Measurements from ENCODE around the gene WAS. TPM values are rescaled to one million over a fixed set of nuclear protein-coding genes. Genes with fewer than 3 reads are reported as not detected.
"Not testable (repeated sequence)": the region's sequence is repeated elsewhere in the genome, so short reads cannot be mapped to it uniquely, and the experiment has no call there.

Gene WAS
- total and polyA plus RNA-seq, 5 donors: 1.5 to 6.2 (median 3.0) TPM

- DNase-seq: no peak
- Histone ChIP-seq H3K27ac (ENCODE audit: low read length) (no peak overlapping the region), H3K4me3 (ENCODE audit: low read length) (no peak overlapping the region), H3K4me1 (ENCODE audit: control insufficient read depth, insufficient read depth, low read length) (no peaks in the 10 kb centered on the region), H3K27me3 (ENCODE audit: control insufficient read depth, insufficient read depth) (no peaks in the 10 kb centered on the region), H3K9me3 (ENCODE audit: control insufficient read depth, low read length) (no peaks in the 10 kb centered on the region)
- 72% methylated on average over 7 of the region's 7 CpGs for WGBS
- no peak for ATAC-seq
- intact Hi-C loops (cut with DNase I): no loop called here
Measured at GRCh38 chrX:48684134-48684533, 535 bp downstream of the WAS start.

DNA sequence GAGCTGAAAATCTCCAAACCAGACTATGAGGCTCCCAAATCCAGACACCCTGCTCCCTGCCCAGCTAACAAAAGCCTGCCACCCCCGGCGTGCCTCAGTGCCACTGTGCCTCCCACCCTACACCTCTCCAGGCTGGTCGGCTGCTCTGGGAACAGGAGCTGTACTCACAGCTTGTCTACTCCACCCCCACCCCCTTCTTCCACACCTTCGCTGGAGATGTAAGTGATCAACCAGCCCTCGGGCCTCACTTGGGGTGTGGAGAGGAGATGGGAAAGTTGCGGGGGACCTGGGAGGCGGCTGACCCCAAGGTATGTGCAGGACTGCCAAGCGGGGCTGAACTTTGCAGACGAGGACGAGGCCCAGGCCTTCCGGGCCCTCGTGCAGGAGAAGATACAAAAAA lies 1.8 kb downstream of the WAS start:
- Histone ChIP-seq H3K27ac (ENCODE audit: low read length) (no peak overlapping the region), H3K27me3 (ENCODE audit: control insufficient read depth, insufficient read depth) (no peaks in the 10 kb centered on the region), H3K4me1 (ENCODE audit: control insufficient read depth, insufficient read depth, low read length) (no peaks in the 10 kb centered on the region), H3K9me3 (ENCODE audit: control insufficient read depth, low read length) (no peaks in the 10 kb centered on the region), H3K4me3 (ENCODE audit: low read length) (no peak overlapping the region)
- intact Hi-C loops (cut with DNase I): no loop called here
- WGBS: 69% methylated on average over 12 of the region's 12 CpGs
- ATAC-seq (no peak), DNase-seq (no peak)

GRCh38 chrX:48688531-48689150 lies 5.0 kb downstream of the WAS start:
- ATAC-seq (no peak), DNase-seq (no peak)
- H3K9me3 ChIP-seq (ENCODE audit: control insufficient read depth, low read length): no peaks in the 10 kb centered on the region
- H3K27ac ChIP-seq (ENCODE audit: low read length): no peak overlapping the region
- intact Hi-C loops (cut with DNase I): no loop called here
- no peaks in the 10 kb centered on the region for H3K4me1 ChIP-seq (ENCODE audit: control insufficient read depth, insufficient read depth, low read length)
- no peak overlapping the region for H3K4me3 ChIP-seq (ENCODE audit: low read length)
- no peaks in the 10 kb centered on the region for H3K27me3 ChIP-seq (ENCODE audit: control insufficient read depth, insufficient read depth)
- WGBS: 44% methylated on average over 19 of the region's 19 CpGs

DNA sequence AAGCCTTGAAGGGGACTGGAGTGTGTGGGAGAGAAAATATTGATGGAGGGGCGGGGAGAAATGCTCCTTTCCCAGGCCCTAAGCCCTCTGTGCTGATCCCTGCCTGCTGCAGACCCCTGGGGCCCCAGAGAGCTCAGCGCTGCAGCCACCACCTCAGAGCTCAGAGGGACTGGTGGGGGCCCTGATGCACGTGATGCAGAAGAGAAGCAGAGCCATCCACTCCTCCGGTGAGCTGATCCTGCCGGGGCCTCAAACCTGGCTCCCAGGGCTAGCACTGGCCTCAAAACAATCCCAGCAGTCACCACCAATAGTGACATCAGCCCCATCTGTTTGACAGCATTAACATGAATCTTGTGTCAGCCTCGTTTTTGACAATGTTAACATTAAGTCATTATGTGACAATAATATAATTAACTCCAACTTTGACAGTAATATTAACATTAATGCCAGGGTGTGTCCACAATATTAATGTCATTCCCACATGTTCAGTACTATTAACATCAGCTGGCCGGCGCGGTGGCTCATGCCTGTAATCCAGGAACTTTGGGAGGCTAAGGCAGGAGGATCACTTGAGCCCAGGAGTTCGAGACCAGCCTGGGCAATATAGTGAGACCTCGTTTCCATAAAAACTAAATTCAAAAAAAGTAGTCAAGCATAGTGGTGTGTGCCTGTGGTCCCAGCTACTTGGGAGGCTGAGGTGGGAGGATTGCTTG lies 5.8 kb downstream of the WAS start:
- Histone ChIP-seq H3K9me3 (ENCODE audit: control insufficient read depth, low read length) (no peaks in the 10 kb centered on the region), H3K4me1 (ENCODE audit: control insufficient read depth, insufficient read depth, low read length) (no peaks in the 10 kb centered on the region), H3K27ac (ENCODE audit: low read length) (no peak overlapping the region), H3K27me3 (ENCODE audit: control insufficient read depth, insufficient read depth) (no peaks in the 10 kb centered on the region), H3K4me3 (ENCODE audit: low read length) (no peak overlapping the region)
- intact Hi-C loops (cut with DNase I): no loop called here
- ATAC-seq: no peak
- WGBS: 45% methylated on average over 11 of the region's 11 CpGs
- DNase-seq: no peak

DNA sequence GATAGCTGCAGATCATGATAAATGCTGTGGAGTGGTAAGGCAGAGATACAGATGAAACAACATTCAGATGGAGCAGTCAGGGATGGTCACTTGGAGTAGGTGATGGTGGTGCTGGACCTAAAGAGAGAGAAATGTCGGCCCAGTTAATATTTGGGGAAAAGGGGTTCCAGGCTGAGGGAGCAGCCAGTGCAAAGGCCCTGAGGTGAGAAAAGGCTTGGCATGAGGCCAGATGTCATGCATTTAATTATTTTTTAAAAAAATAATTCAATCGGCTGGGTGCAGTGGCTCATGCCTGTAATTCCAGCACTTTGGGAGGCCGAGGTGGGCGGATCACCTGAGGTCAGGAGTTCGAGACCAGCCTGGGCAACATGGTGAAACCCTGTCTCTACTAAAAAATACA lies 8.1 kb downstream of the WAS start:
- intact Hi-C loops (cut with DNase I); DNase-seq; H3K27me3 ChIP-seq (ENCODE audit: control insufficient read depth, insufficient read depth); H3K27ac ChIP-seq (ENCODE audit: low read length); H3K4me3 ChIP-seq (ENCODE audit: low read length); H3K4me1 ChIP-seq (ENCODE audit: control insufficient read depth, insufficient read depth, low read length); ATAC-seq; H3K9me3 ChIP-seq (ENCODE audit: control insufficient read depth, low read length): not testable (repeated sequence)
- WGBS: 88% methylated on average over 5 of the region's 5 CpGs

GRCh38 chrX:48694776-48695533 lies 11.4 kb downstream of the WAS start:
- H3K4me3 ChIP-seq (ENCODE audit: low read length): no peak overlapping the region

DNA sequence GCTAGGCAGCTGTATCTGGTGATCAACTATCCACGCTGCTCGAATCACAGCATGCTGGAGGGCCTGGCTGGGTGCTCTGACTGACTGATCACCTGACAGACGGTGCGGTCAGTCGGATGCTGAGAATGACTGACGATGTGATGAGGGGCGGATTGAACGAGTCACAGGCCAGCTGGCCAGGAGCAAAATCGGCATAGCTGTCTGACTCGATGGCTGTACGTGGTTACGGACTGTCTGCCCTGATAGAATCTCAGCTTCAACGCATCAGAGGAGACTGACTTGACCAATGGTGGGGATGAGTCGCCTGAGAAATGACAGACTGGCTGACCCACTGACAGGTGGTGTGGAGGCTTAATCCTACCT lies 11.9 kb downstream of the WAS start:
- Histone ChIP-seq H3K9me3 (ENCODE audit: control insufficient read depth, low read length) (no peaks in the 10 kb centered on the region), H3K4me1 (ENCODE audit: control insufficient read depth, insufficient read depth, low read length) (peaks cover 4% of the 10 kb centered on the region), H3K27me3 (ENCODE audit: control insufficient read depth, insufficient read depth) (no peaks in the 10 kb centered on the region), H3K27ac (ENCODE audit: low read length) (peak overlapping the region; percentile 90), H3K4me3 (ENCODE audit: low read length) (peak overlapping the region; percentile 78)
- no peak for DNase-seq
- ATAC-seq: no peak
- intact Hi-C loops (cut with DNase I): no loop called here
- WGBS: 13% methylated on average over 14 of the region's 14 CpGs

More at GRCh38 chrX:48694776-48695533, 11.4 kb downstream of the WAS start:
- 25% methylated on average over 15 of the region's 15 CpGs for WGBS
- Histone ChIP-seq H3K27me3 (ENCODE audit: control insufficient read depth, insufficient read depth) (no peaks in the 10 kb centered on the region), H3K9me3 (ENCODE audit: control insufficient read depth, low read length) (no peaks in the 10 kb centered on the region), H3K4me1 (ENCODE audit: control insufficient read depth, insufficient read depth, low read length) (peaks cover 4% of the 10 kb centered on the region), H3K27ac (ENCODE audit: low read length) (peak overlapping the region; percentile 63)
- intact Hi-C loops (cut with DNase I): no loop called here
- no peak for ATAC-seq
- DNase-seq: no peak

DNA sequence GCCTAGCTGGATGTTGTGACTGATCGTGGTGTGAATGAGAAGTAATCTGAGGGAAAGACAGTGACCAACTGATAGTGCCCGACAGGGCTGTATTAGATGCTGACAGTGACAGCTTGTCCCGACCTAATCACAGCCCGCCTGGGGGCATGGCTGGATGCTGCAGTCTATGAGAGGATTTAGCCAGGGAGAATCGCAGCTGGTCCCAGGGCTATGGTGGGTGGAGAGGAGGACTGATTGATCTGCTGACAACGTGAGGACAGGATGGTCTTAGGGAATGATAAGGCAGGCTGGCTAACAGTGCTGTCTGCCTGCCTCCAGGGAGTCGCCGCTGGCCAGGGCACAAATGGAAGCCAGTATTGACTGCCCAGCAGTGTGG lies 12.3 kb downstream of the WAS start:
- Histone ChIP-seq H3K27ac (ENCODE audit: low read length) (peak overlapping the region; percentile 90), H3K4me1 (ENCODE audit: control insufficient read depth, insufficient read depth, low read length) (peaks cover 4% of the 10 kb centered on the region), H3K4me3 (ENCODE audit: low read length) (peak overlapping the region; percentile 78), H3K27me3 (ENCODE audit: control insufficient read depth, insufficient read depth) (no peaks in the 10 kb centered on the region), H3K9me3 (ENCODE audit: control insufficient read depth, low read length) (no peaks in the 10 kb centered on the region)
- no peak for ATAC-seq
- no peak for DNase-seq
- intact Hi-C loops (cut with DNase I): no loop called here
- WGBS: 2% methylated on average over 8 of the region's 8 CpGs

- Histone ChIP-seq H3K4me3 (ENCODE audit: low read length) (peak within 1 kb of the TSS; percentile 78), H3K27ac (ENCODE audit: low read length) (peak within 1 kb of the TSS; percentile 90), H3K9me3 (ENCODE audit: control insufficient read depth, low read length) (no peaks in the 10 kb centered on the region), H3K27me3 (ENCODE audit: control insufficient read depth, insufficient read depth) (no peaks in the 10 kb centered on the region), H3K4me1 (ENCODE audit: control insufficient read depth, insufficient read depth, low read length) (peaks cover 4% of the 10 kb centered on the region)
- DNase-seq: peak; percentile 90 to 95 (median 95)
- intact Hi-C loops (cut with DNase I): no loop called here
- WGBS: under 1% methylated on average over 66 of the region's 66 CpGs
- peak; percentile 98 for ATAC-seq
Measured at GRCh38 chrX:48696301-48696908, 12.8 kb downstream of the WAS start, which contains the start of gene SUV39H1. SUV39H1 (plus strand) TSS chrX:48696734; CDS start chrX:48696785, 51 bp downstream.

DNA sequence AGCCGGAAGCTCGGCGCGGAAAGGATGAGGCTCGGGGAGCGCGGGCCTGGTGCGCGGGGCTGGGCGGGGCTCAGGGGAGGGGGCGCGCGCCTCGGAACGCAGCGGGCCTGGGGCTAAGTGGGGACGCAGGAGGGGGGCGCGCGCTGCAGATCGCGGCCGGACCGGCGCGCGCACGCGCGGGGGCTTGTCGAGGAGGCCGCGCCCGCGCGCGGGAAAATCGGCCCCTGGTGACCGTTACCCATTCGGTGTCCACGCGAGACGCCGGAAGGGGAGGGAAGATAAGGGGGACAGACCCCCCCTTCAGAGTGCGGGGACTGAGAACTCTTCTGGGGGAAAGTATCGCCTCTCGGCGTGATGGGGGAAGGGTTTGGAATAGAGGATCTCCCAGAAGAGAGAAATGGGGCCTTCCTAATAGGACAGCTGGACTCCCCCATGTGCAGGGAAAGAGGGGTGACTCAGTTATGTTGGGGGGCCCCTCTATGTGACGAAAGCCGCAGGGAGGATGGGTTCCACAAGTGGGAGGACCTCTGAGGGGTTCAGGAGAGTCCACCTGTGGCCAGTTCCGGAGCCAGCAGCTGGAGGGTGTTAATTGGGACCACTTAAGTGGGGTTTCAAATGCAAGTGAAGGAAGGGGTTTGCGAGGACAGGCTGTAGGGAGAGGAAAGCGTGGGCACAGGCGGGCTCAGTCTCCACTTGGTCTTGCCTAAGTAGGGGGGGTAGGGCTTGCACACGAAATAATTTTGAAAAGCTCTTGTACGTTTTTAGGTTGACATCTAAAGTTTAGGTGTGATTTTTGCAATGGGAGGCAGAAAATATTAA lies 13.5 kb downstream of the WAS start:
- peak overlapping the region; percentile 78 for H3K4me3 ChIP-seq (ENCODE audit: low read length)
- intact Hi-C loops (cut with DNase I): no loop called here
- no peaks in the 10 kb centered on the region for H3K27me3 ChIP-seq (ENCODE audit: control insufficient read depth, insufficient read depth)
- no peaks in the 10 kb centered on the region for H3K9me3 ChIP-seq (ENCODE audit: control insufficient read depth, low read length)
- peaks cover 4% of the 10 kb centered on the region for H3K4me1 ChIP-seq (ENCODE audit: control insufficient read depth, insufficient read depth, low read length)
- peak overlapping the region; percentile 42 for H3K27ac ChIP-seq (ENCODE audit: low read length)
- ATAC-seq (peak in 1 of 2 donors; percentile 10), DNase-seq (peak; percentile 25 to 74 (median 70))
- WGBS: under 1% methylated on average over 54 of the region's 56 CpGs

Data from right cardiac atrium (tissue), 5 donors.